Umbilical cord (tissue), 2 donors: ENCODE data around the gene PLIN5. TPM values are rescaled to one million over a fixed set of nuclear protein-coding genes. Genes with fewer than 3 reads are reported as not detected.
"Not testable (repeated sequence)": the region's sequence is repeated elsewhere in the genome, so short reads cannot be mapped to it uniquely, and the experiment has no call there.

Experiments used
- DNase-seq: peaks from one replicate; pipeline ENCODE4 v3.0.0-alpha.2; 2015; ENCODE audit warnings: low spot score
- total RNA-seq: library from RNA; depleted of rRNA; stranded (reverse); fragments of >200 nt; gene quantifications from one replicate; pipeline ENCODE4 v1.2.3, GENCODE V29; 2014; ENCODE audit warnings: low replicate concordance; ENCODE audit not compliant: insufficient read depth

The PLIN5 gene
- total RNA-seq, 1 donor from 2014 or later, result 0.72 TPM

- DNase-seq, result no peak
Observed at GRCh38 chr19:4543842-4544647, 9.0 kb upstream of the PLIN5 start.

GRCh38 chr19:4542896-4543841, 8.1 kb upstream of the PLIN5 start:
- no peak for DNase-seq

- DNase-seq, result not testable (repeated sequence)
Observed at GRCh38 chr19:4541806-4542145, 6.8 kb upstream of the PLIN5 start.

- DNase-seq, result no peak
Observed at GRCh38 chr19:4541114-4541805, 6.2 kb upstream of the PLIN5 start.

- peak; percentile 33 for DNase-seq
Observed at GRCh38 chr19:4539693-4540581, 4.9 kb upstream of the PLIN5 start, which contains the start of gene LRG1. LRG1 (minus strand) TSS chr19:4540036; CDS start chr19:4540013, 23 bp downstream.

- DNase-seq, result no peak
Observed at GRCh38 chr19:4539169-4539692, 4.2 kb upstream of the PLIN5 start.

GRCh38 chr19:4538601-4538954, 3.6 kb upstream of the PLIN5 start:
- DNase-seq, result no peak

- no peak for DNase-seq
Observed at GRCh38 chr19:4537953-4538600, 3.1 kb upstream of the PLIN5 start.

- DNase-seq, result no peak
Observed at GRCh38 chr19:4536798-4537197, 1.8 kb upstream of the PLIN5 start.

GRCh38 chr19:4533835-4534424, 1.1 kb downstream of the PLIN5 start:
- no peak for DNase-seq

- DNase-seq, result no peak
Observed at GRCh38 chr19:4533334-4533733, 1.7 kb downstream of the PLIN5 start.

- no peak for DNase-seq
Observed at GRCh38 chr19:4531562-4532165, 3.4 kb downstream of the PLIN5 start.

GRCh38 chr19:4529924-4530522, 5.0 kb downstream of the PLIN5 start:
- DNase-seq, result no peak

- DNase-seq, result no peak
Observed at GRCh38 chr19:4528843-4529242, 6.2 kb downstream of the PLIN5 start.

GRCh38 chr19:4527377-4527776, 7.6 kb downstream of the PLIN5 start:
- not testable (repeated sequence) for DNase-seq

- no peak for DNase-seq
Observed at GRCh38 chr19:4525563-4526002, 9.4 kb downstream of the PLIN5 start.

GRCh38 chr19:4524808-4525562, 10.0 kb downstream of the PLIN5 start:
- no peak for DNase-seq
